Mucosa of descending colon (tissue), 3 donors: ENCODE data around the gene GUCA1A. TPM values are rescaled to one million over a fixed set of nuclear protein-coding genes. Genes with fewer than 3 reads are reported as not detected.

ENCODE experiments used
- ATAC-seq: fragments of 200-7000 bp; cut with Tn5 transposase; one replicate; pipeline ENCODE4 v1.9.1; 2020; ENCODE audit warnings: mild to moderate bottlenecking, moderate library complexity
- DNase-seq, 3 donors: peaks; one replicate each; pipeline ENCODE4 v3.0.0-alpha.2; 2020
- H3K36me3 ChIP-seq: fragments of 200-600 bp; one replicate; pipeline ENCODE4 v1.8.0; 2021; ENCODE audit warnings: low read depth, mild to moderate bottlenecking
- H3K4me1 ChIP-seq: fragments of 200-600 bp; one replicate; pipeline ENCODE4 v1.8.0; 2021; ENCODE audit warnings: low read depth, mild to moderate bottlenecking
- H3K4me3 ChIP-seq: fragments of 200-600 bp; one replicate; pipeline ENCODE4 v1.8.0; 2021; ENCODE audit warnings: mild to moderate bottlenecking
- H3K9me3 ChIP-seq: fragments of 200-600 bp; one replicate; pipeline ENCODE4 v1.8.0; 2021; ENCODE audit warnings: mild to moderate bottlenecking
- CTCF ChIP-seq: fragments of 200-600 bp; IDR thresholded peaks from one replicate; pipeline ENCODE4 v1.8.0; 2022; ENCODE audit warnings: antibody characterized with exemption, mild to moderate bottlenecking
- intact Hi-C, 2 donors: fragments of 100-400 bp; cut with DNase I in 1 of 2; cut with micrococcal nuclease in 1 of 2; formaldehyde crosslinking; loops; one replicate each; pipeline versions ENCODE4 v1.11.0 to v1.11.1; 2022; cut with DNase I, micrococcal nuclease
- total RNA-seq, 3 donors: library from RNA; stranded (reverse); fragmentation: NEBNext Ultra II Directional in 2 of 3; extraction: Animal tissue kit (Norgen Biotek cat#: 25700) in 2 of 3; gene quantifications; one replicate each; pipeline versions ENCODE4 v1.2.1 to v1.2.4, GENCODE V29; 2021 to 2023
- donor health status: DM: no; HTN: no; CAD: no; lungs with moderate emphysema.
- donor health status: DM: no; HTN: no; CAD: no.
- donor health status: DM: no; HTN: yes; CAD: no.

GUCA1A gene
- total RNA-seq, 3 donors from 2014 or later = not detected

- Histone ChIP-seq H3K9me3 (no peaks in the 10 kb centered on the region), H3K36me3 (no peaks in the 10 kb centered on the region), H3K4me3 (no peak overlapping the region), H3K4me1 (peaks cover 9% of the 10 kb centered on the region)
- DNase-seq (no peak), ATAC-seq (no peak)
- no peak for TF ChIP-seq CTCF
- intact Hi-C loops = no loop called here
Observed at GRCh38 chr6:42220807-42221206, 47.6 kb downstream of the GUCA1A start.

GRCh38 chr6:42221546-42221945, 48.4 kb downstream of the GUCA1A start:
- no peak for ATAC-seq
- TF ChIP-seq CTCF = no peak
- H3K9me3 ChIP-seq = no peaks in the 10 kb centered on the region
- H3K4me3 ChIP-seq = no peak overlapping the region
- DNase-seq = no peak
- H3K4me1 ChIP-seq = peaks cover 15% of the 10 kb centered on the region
- intact Hi-C loops = no loop called here
- H3K36me3 ChIP-seq = no peaks in the 10 kb centered on the region

- no peaks in the 10 kb centered on the region for H3K9me3 ChIP-seq
- no peak overlapping the region for H3K4me3 ChIP-seq
- DNase-seq = no peak
- intact Hi-C loops = no loop called here
- H3K4me1 ChIP-seq = peaks cover 15% of the 10 kb centered on the region
- H3K36me3 ChIP-seq = no peaks in the 10 kb centered on the region
- no peak for TF ChIP-seq CTCF
- no peak for ATAC-seq
Observed at GRCh38 chr6:42222448-42222847, 49.3 kb downstream of the GUCA1A start.

- H3K4me3 ChIP-seq = no peak overlapping the region
- DNase-seq = no peak
- H3K36me3 ChIP-seq = no peaks in the 10 kb centered on the region
- peak; percentile 77 for ATAC-seq
- H3K9me3 ChIP-seq = no peaks in the 10 kb centered on the region
- no peak for TF ChIP-seq CTCF
- H3K4me1 ChIP-seq = peaks cover 16% of the 10 kb centered on the region
- intact Hi-C loops = no loop called here
Observed at GRCh38 chr6:42224222-42225028, 51.3 kb downstream of the GUCA1A start.

- ATAC-seq (no peak), DNase-seq (no peak)
- Histone ChIP-seq H3K9me3 (no peaks in the 10 kb centered on the region), H3K4me3 (no peak overlapping the region), H3K4me1 (peaks cover 16% of the 10 kb centered on the region), H3K36me3 (no peaks in the 10 kb centered on the region)
- intact Hi-C loops = no loop called here
- TF ChIP-seq CTCF = no peak
Observed at GRCh38 chr6:42225029-42225339, 51.8 kb downstream of the GUCA1A start.

GRCh38 chr6:42225419-42225818, 52.3 kb downstream of the GUCA1A start:
- ATAC-seq (no peak), DNase-seq (no peak)
- Histone ChIP-seq H3K36me3 (no peaks in the 10 kb centered on the region), H3K4me3 (no peak overlapping the region), H3K9me3 (no peaks in the 10 kb centered on the region), H3K4me1 (peaks cover 16% of the 10 kb centered on the region)
- TF ChIP-seq CTCF = no peak
- intact Hi-C loops = no loop called here
